Naive B cell (primary cell): ENCODE measurements around the gene NXNL1. TPM values are rescaled to one million over a fixed set of nuclear protein-coding genes. Genes with fewer than 3 reads are reported as not detected.

Experiments used
- ATAC-seq, 2 donors: fragments of 150-1000 bp; cut with Tn5 transposase; 2 replicates each; pipeline ENCODE4 v1.10.0; 2021; ENCODE audit warnings: low read depth in 2 of 2, mild to moderate bottlenecking in 2 of 2, moderate library complexity in 2 of 2
- DNase-seq: peaks from one replicate; pipeline ENCODE4 v3.0.0; 2022
- H3K27ac Mint-ChIP-seq, 6 donors: one replicate each; pipeline ENCODE4 v1.8.0; 2020 to 2022; ENCODE audit warnings: mild to moderate bottlenecking in 6 of 6, mixed read lengths in 6 of 6, moderate library complexity in 5 of 6, inconsistent platforms in 2 of 6
- H3K27me3 Mint-ChIP-seq, 3 donors: one replicate each; pipeline ENCODE4 v1.8.0; 2021 to 2022; ENCODE audit warnings: mixed read lengths in 3 of 3, mild to moderate bottlenecking in 1 of 3
- H3K36me3 Mint-ChIP-seq, 2 donors: one replicate each; pipeline ENCODE4 v1.8.0; 2020 to 2022; ENCODE audit warnings: mixed read lengths in 2 of 2, inconsistent platforms in 1 of 2, mild to moderate bottlenecking in 1 of 2
- H3K4me1 Mint-ChIP-seq, 3 donors: one replicate each; pipeline ENCODE4 v1.8.0; 2020 to 2022; ENCODE audit warnings: mixed read lengths in 3 of 3, inconsistent platforms in 1 of 3, mild to moderate bottlenecking in 1 of 3, moderate library complexity in 1 of 3
- H3K4me3 Mint-ChIP-seq, 8 donors: one replicate each; pipeline ENCODE4 v1.8.0; 2020 to 2022; ENCODE audit warnings: mild to moderate bottlenecking in 8 of 8, mixed read lengths in 8 of 8, moderate library complexity in 8 of 8, inconsistent platforms in 2 of 8
- H3K9me3 Mint-ChIP-seq, 7 donors: one replicate each; pipeline ENCODE4 v1.8.0; 2020 to 2022; ENCODE audit warnings: mixed read lengths in 7 of 7, mild to moderate bottlenecking in 5 of 7, inconsistent platforms in 2 of 7, moderate library complexity in 1 of 7
- polyA plus RNA-seq, 6 donors: library from polyadenylated mRNA; unstranded; fragments of 300-500 nt; fragmentation: Illumina TruSeq; gene quantifications; one replicate each; pipeline ENCODE4 v1.2.3, GENCODE V29; 2021; ENCODE audit warnings: low read depth in 6 of 6

The NXNL1 gene
- polyA plus RNA-seq, 6 donors from 2014 or later: not detected

GRCh38 chr19:17436874-17437267 is 23.9 kb downstream of the NXNL1 start:
- Mint-ChIP-seq H3K4me3 (peak overlapping the region in 1 of 8 donors; percentile 53), H3K4me1 (no peaks in the 10 kb centered on the region), H3K36me3 (no peaks in the 10 kb centered on the region), H3K27me3 (peaks cover 0 to 5% (median 0%) of the 10 kb centered on the region in 3 donors), H3K9me3 (peaks cover 0 to 8% (median 5%) of the 10 kb centered on the region in 7 donors), H3K27ac (no peak overlapping the region)
- ATAC-seq (no peak), DNase-seq (no peak)

GRCh38 chr19:17436094-17436873 is 24.4 kb downstream of the NXNL1 start:
- H3K9me3 Mint-ChIP-seq: peaks cover 0 to 2% (median 1%) of the 10 kb centered on the region in 7 donors
- ATAC-seq (no peak), DNase-seq (no peak)
- no peak overlapping the region for H3K4me3 Mint-ChIP-seq
- H3K27ac Mint-ChIP-seq: no peak overlapping the region
- peaks cover 0 to 5% (median 0%) of the 10 kb centered on the region in 3 donors for H3K27me3 Mint-ChIP-seq
- no peaks in the 10 kb centered on the region for H3K4me1 Mint-ChIP-seq
- no peaks in the 10 kb centered on the region for H3K36me3 Mint-ChIP-seq

GRCh38 chr19:17435218-17435617 is 25.5 kb downstream of the NXNL1 start:
- Mint-ChIP-seq H3K9me3 (peaks cover 0 to 1% (median 0%) of the 10 kb centered on the region in 7 donors), H3K4me3 (no peak overlapping the region), H3K36me3 (no peaks in the 10 kb centered on the region), H3K27me3 (peaks cover 0 to 5% (median 0%) of the 10 kb centered on the region in 3 donors), H3K27ac (no peak overlapping the region), H3K4me1 (no peaks in the 10 kb centered on the region)
- ATAC-seq: no peak
- no peak for DNase-seq

GRCh38 chr19:17431417-17431816 is 29.3 kb downstream of the NXNL1 start:
- H3K4me1 Mint-ChIP-seq: no peaks in the 10 kb centered on the region
- DNase-seq (no peak), ATAC-seq (no peak)
- H3K4me3 Mint-ChIP-seq: no peak overlapping the region
- no peaks in the 10 kb centered on the region for H3K27me3 Mint-ChIP-seq
- no peaks in the 10 kb centered on the region for H3K36me3 Mint-ChIP-seq
- H3K9me3 Mint-ChIP-seq: peaks cover 0 to 1% (median 0%) of the 10 kb centered on the region in 7 donors
- no peak overlapping the region for H3K27ac Mint-ChIP-seq

- Mint-ChIP-seq H3K4me3 (no peak overlapping the region), H3K27me3 (no peaks in the 10 kb centered on the region), H3K9me3 (no peaks in the 10 kb centered on the region)
Observed at GRCh38 chr19:17429641-17430113, 31.0 kb downstream of the NXNL1 start.

GRCh38 chr19:17424743-17425365 is 35.9 kb downstream of the NXNL1 start:
- peak; percentile 47 to 50 for ATAC-seq
- peak overlapping the region in 2 of 6 donors; percentile 18 to 77 for H3K27ac Mint-ChIP-seq
- no peaks in the 10 kb centered on the region for H3K27me3 Mint-ChIP-seq
- peaks cover 10 to 16% (median 10%) of the 10 kb centered on the region in 3 donors for H3K4me1 Mint-ChIP-seq
- DNase-seq: no peak
- H3K4me3 Mint-ChIP-seq: no peak overlapping the region
- peaks cover 0 to 9% of the 10 kb centered on the region in 2 donors for H3K36me3 Mint-ChIP-seq
- H3K9me3 Mint-ChIP-seq: no peaks in the 10 kb centered on the region

More at GRCh38 chr19:17429641-17430113, 31.0 kb downstream of the NXNL1 start:
- Mint-ChIP-seq H3K36me3 (no peaks in the 10 kb centered on the region), H3K4me1 (peaks cover 0 to 3% (median 1%) of the 10 kb centered on the region in 3 donors), H3K27ac (peak overlapping the region in 1 of 6 donors; percentile 86)
- ATAC-seq (no peak), DNase-seq (no peak)

- H3K9me3 Mint-ChIP-seq: no peaks in the 10 kb centered on the region
- H3K36me3 Mint-ChIP-seq: peaks cover 0 to 9% of the 10 kb centered on the region in 2 donors
- DNase-seq: no peak
- no peaks in the 10 kb centered on the region for H3K27me3 Mint-ChIP-seq
- peak overlapping the region in 2 of 6 donors; percentile 4 to 41 for H3K27ac Mint-ChIP-seq
- peaks cover 16 to 19% (median 16%) of the 10 kb centered on the region in 3 donors for H3K4me1 Mint-ChIP-seq
- H3K4me3 Mint-ChIP-seq: no peak overlapping the region
- no peak for ATAC-seq
Observed at GRCh38 chr19:17423429-17424208, 37.1 kb downstream of the NXNL1 start.

- ATAC-seq (no peak), DNase-seq (no peak)
- Mint-ChIP-seq H3K27ac (no peak overlapping the region), H3K4me3 (peak overlapping the region in 4 of 8 donors; percentile 20 to 56 (median 46)), H3K9me3 (no peaks in the 10 kb centered on the region), H3K4me1 (peaks cover 16 to 21% (median 18%) of the 10 kb centered on the region in 3 donors), H3K36me3 (peaks cover 0 to 12% of the 10 kb centered on the region in 2 donors), H3K27me3 (no peaks in the 10 kb centered on the region)
Observed at GRCh38 chr19:17421942-17422341, 38.8 kb downstream of the NXNL1 start.

GRCh38 chr19:17420475-17420924 is 40.2 kb downstream of the NXNL1 start:
- ATAC-seq (no peak), DNase-seq (peak; percentile 12)
- peak overlapping the region; percentile 91 to 99 (median 96) for H3K4me3 Mint-ChIP-seq
- H3K27ac Mint-ChIP-seq: peak overlapping the region in 4 of 6 donors; percentile 26 to 86 (median 72)
- H3K9me3 Mint-ChIP-seq: no peaks in the 10 kb centered on the region
- peaks cover 16 to 23% (median 21%) of the 10 kb centered on the region in 3 donors for H3K4me1 Mint-ChIP-seq
- no peaks in the 10 kb centered on the region for H3K27me3 Mint-ChIP-seq
- H3K36me3 Mint-ChIP-seq: peaks cover 0 to 16% of the 10 kb centered on the region in 2 donors

GRCh38 chr19:17419621-17420474 is 40.9 kb downstream of the NXNL1 start, which contains the start of gene MVB12A:
TSS of gene MVB12A (plus strand) at chr19:17420047. CDS start at chr19:17420136, 89 bp downstream.
- peak within 1 kb of the TSS; percentile 93 to 99 (median 97) for H3K4me3 Mint-ChIP-seq
- H3K27ac Mint-ChIP-seq: peak within 1 kb of the TSS; percentile 61 to 91 (median 81)
- DNase-seq (peak; percentile 93), ATAC-seq (peak; percentile 96)
- H3K9me3 Mint-ChIP-seq: no peaks in the 10 kb centered on the region
- peaks cover 0 to 16% of the 10 kb centered on the region in 2 donors for H3K36me3 Mint-ChIP-seq
- no peaks in the 10 kb centered on the region for H3K27me3 Mint-ChIP-seq
- peaks cover 16 to 23% (median 19%) of the 10 kb centered on the region in 3 donors for H3K4me1 Mint-ChIP-seq

GRCh38 chr19:17419154-17419620 is 41.5 kb downstream of the NXNL1 start:
- Mint-ChIP-seq H3K4me1 (peaks cover 15 to 21% (median 16%) of the 10 kb centered on the region in 3 donors), H3K4me3 (peak overlapping the region; percentile 93 to 99 (median 97)), H3K36me3 (peaks cover 0 to 16% of the 10 kb centered on the region in 2 donors), H3K27me3 (no peaks in the 10 kb centered on the region), H3K27ac (peak overlapping the region in 5 of 6 donors; percentile 61 to 91 (median 85)), H3K9me3 (no peaks in the 10 kb centered on the region)
- no peak for DNase-seq
- ATAC-seq: no peak

- no peak for DNase-seq
- ATAC-seq: no peak
- H3K4me1 Mint-ChIP-seq: peaks cover 15 to 21% (median 16%) of the 10 kb centered on the region in 3 donors
- no peaks in the 10 kb centered on the region for H3K27me3 Mint-ChIP-seq
- H3K4me3 Mint-ChIP-seq: peak overlapping the region; percentile 82 to 99 (median 96)
- peaks cover 0 to 16% of the 10 kb centered on the region in 2 donors for H3K36me3 Mint-ChIP-seq
- H3K9me3 Mint-ChIP-seq: no peaks in the 10 kb centered on the region
- peak overlapping the region in 1 of 6 donors; percentile 42 for H3K27ac Mint-ChIP-seq
Observed at GRCh38 chr19:17418710-17419109, 42.0 kb downstream of the NXNL1 start.
